Spleen (tissue), 11 donors: ENCODE results near the gene HACD3. TPM values are rescaled to one million over a fixed set of nuclear protein-coding genes. Genes with fewer than 3 reads are reported as not detected.
"Not testable (repeated sequence)": the region's sequence is repeated elsewhere in the genome, so short reads cannot be mapped to it uniquely, and the experiment has no call there.

Source experiments
- DNase-seq: peaks from one replicate; pipeline ENCODE4 v3.0.0-alpha.2; 2020
- H3K27ac ChIP-seq, 8 donors: fragments of 200-600 bp; sonication (generic) in 7 of 8; 1 replicate in 4 of 8; 2 replicates in 4 of 8; pipeline versions ENCODE4 v1.5.0 to v1.8.0; 2016 to 2021; ENCODE audit warnings: inconsistent platforms in 4 of 8, mild to moderate bottlenecking in 4 of 8, moderate library complexity in 1 of 8
- H3K27me3 ChIP-seq, 7 donors: fragments of 200-600 bp; sonication (generic) in 6 of 7; replicated peaks in 1 of 7; 1 replicate in 4 of 7; 2 replicates in 3 of 7; pipeline versions ENCODE4 v1.5.0 to v1.8.0; 2016 to 2021; ENCODE audit warnings: inconsistent platforms in 3 of 7, mild to moderate bottlenecking in 1 of 7
- H3K36me3 ChIP-seq, 6 donors: fragments of 200-600 bp; sonication (generic) in 5 of 6; 1 replicate in 4 of 6; 2 replicates in 2 of 6; pipeline versions ENCODE4 v1.5.0 to v1.8.0; 2016 to 2021; ENCODE audit warnings: inconsistent platforms in 2 of 6
- H3K4me1 ChIP-seq, 6 donors: fragments of 200-600 bp; sonication (generic) in 5 of 6; 1 replicate in 3 of 6; 2 replicates in 3 of 6; pipeline versions ENCODE4 v1.5.0 to v1.8.0; 2016 to 2021; ENCODE audit warnings: inconsistent platforms in 3 of 6
- H3K4me3 ChIP-seq, 8 donors: fragments of 200-600 bp; sonication (generic) in 7 of 8; 1 replicate in 4 of 8; 2 replicates in 4 of 8; pipeline versions ENCODE4 v1.5.0 to v1.8.0; 2016 to 2021; ENCODE audit warnings: inconsistent platforms in 4 of 8, mild to moderate bottlenecking in 4 of 8, moderate library complexity in 2 of 8
- H3K9me3 ChIP-seq, 8 donors: fragments of 200-600 bp; sonication (generic) in 7 of 8; 1 replicate in 4 of 8; 2 replicates in 4 of 8; pipeline versions ENCODE4 v1.5.0 to v1.8.0; 2016 to 2021; ENCODE audit warnings: inconsistent platforms in 4 of 8
- POLR2A ChIP-seq, 3 donors: fragments of 450-650 bp; IDR thresholded peaks; one replicate each; pipeline ENCODE4 v1.5.1; 2017; ENCODE audit warnings: antibody characterized with exemption in 3 of 3, mild to moderate bottlenecking in 1 of 3
- POLR2AphosphoS5 ChIP-seq, 3 donors: sonication (generic); formaldehyde crosslinking; IDR thresholded peaks; one replicate each; pipeline ENCODE4 v1.5.1; 2017; ENCODE audit warnings: antibody characterized with exemption in 3 of 3
- WGBS, 5 donors: extraction: QIAGEN DNeasy Blood & Tissue Kit in 3 of 5; methylation state at CpG; one replicate each; pipeline versions ENCODE4 v1.1.5 to v1.1.7; 2013 to 2018; 5-methylcytosine and 5-hydroxymethylcytosine counted together
- intact Hi-C: fragments of 100-400 bp; cut with DNase I; formaldehyde crosslinking; loops from one replicate; pipeline ENCODE4 v1.15.0; 2023; ENCODE audit warnings: low total_unique reads
- polyA plus RNA-seq, 3 donors: library from polyadenylated mRNA; stranded (reverse); fragments of 200-250 nt; gene quantifications; one replicate each; pipeline ENCODE4 v1.2.1, GENCODE V29; 2013
- total RNA-seq, 7 donors: library from RNA; depleted of rRNA in 3 of 7; stranded (reverse); fragments of >200 nt in 3 of 7; fragmentation: NEBNext Ultra II Directional in 4 of 7; extraction: Animal tissue kit (Norgen Biotek cat#: 25700) in 4 of 7; gene quantifications; one replicate each; pipeline versions ENCODE4 v1.1.0 to v1.2.1, GENCODE V29; 2016 to 2021
- TF ChIP-seq, protein P1 (sequence below), 11 experiments: fragments of 200-600 bp in 7 of 11; fragments of 450-650 bp in 4 of 11; sonication (generic) in 4 of 11; IDR thresholded peaks in 8 of 11; conservative IDR thresholded peaks in 3 of 11; 1 replicate in 7 of 11; 2 replicates in 4 of 11; pipeline versions ENCODE4 v1.4.0 to v1.8.0; 2016 to 2021; ENCODE audit warnings: antibody characterized with exemption in 11 of 11, inconsistent platforms in 4 of 11, mild to moderate bottlenecking in 1 of 11
- donor health status: healthy with polysubstance abuse.
- donor health status: DM: no; HTN: no; CAD: no; lungs with moderate emphysema.
- donor health status: DM: no; HTN: no; CAD: no.
- donor health status: Bipolar disorder and iron deficiency.
- donor health status: healthy.
- donor health status: DM: no; HTN: no; CAD: no.
- donor health status: DM: yes; HTN: yes; CAD: no.

The HACD3 gene
- total and polyA plus RNA-seq, 10 donors = 5.5 to 47.4 (median 27.3) TPM

- no peak for DNase-seq
- Histone ChIP-seq H3K4me1 (peaks cover 0 to 4% (median 0%) of the 10 kb centered on the region in 6 donors), H3K36me3 (peaks cover 0 to 8% (median 0%) of the 10 kb centered on the region in 6 donors), H3K4me3 (no peak overlapping the region), H3K27me3 (no peaks in the 10 kb centered on the region), H3K9me3 (no peaks in the 10 kb centered on the region), H3K27ac (no peak overlapping the region)
- intact Hi-C loops = no loop called here
- no peak for TF ChIP-seq POLR2AphosphoS5 (IDR thresholded peaks at IDR 0.05)
Observed at GRCh38 chr15:65547841-65548240, 17.6 kb downstream of the HACD3 start.

GRCh38 chr15:65549288-65549687 is 19.0 kb downstream of the HACD3 start:
- H3K36me3 ChIP-seq = peaks cover 0 to 14% (median 0%) of the 10 kb centered on the region in 6 donors
- intact Hi-C loops, H3K9me3 ChIP-seq, H3K27ac ChIP-seq, H3K27me3 ChIP-seq, H3K4me3 ChIP-seq, H3K4me1 ChIP-seq, DNase-seq: not testable (repeated sequence)
- 97 to 98% (median 97%) methylated on average over 8 to 9 of the region's 9 CpGs for WGBS, 5 donors

DNA sequence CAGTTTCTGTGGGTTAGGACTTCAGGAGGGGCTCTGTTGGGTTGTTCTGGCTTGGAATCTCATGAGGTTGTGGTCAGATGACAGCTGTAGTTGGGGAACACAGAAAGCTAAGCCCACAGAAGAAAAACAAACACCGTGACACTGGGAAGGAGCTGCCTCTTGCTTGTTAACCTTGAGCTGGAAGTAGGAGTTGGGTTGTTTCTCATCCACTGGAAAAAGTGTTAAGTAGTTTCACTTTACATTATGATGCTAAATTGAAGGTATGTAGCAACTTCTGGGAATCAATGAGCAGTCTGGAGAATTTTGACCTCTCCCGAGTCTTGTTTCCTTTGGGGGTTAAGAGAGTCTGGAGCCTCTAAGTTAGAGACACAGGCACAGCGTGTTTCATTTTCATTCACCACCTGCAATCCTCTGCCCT is 20.4 kb downstream of the HACD3 start:
- 55 to 75% (median 69%) methylated on average over 3 of the region's 3 CpGs for WGBS, 5 donors

DNA sequence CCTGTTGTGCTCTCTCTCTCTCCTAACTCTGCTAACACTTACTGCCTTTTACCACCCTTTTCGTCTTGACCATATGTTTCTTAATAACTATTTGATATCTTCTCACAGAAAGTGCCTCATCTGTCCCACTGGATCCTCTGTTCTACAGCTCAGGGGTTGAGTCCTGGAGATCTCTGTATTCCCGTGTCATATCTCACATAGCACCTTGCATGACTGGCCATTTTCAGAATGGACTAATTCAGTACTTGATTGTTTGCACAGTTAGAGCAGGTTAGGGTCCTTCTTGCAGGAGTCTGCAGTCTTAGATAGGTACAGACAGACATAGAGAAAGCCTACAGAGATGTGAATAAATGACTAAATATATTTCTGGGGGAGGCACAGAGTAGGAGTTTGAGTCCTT is 20.9 kb downstream of the HACD3 start:
- no peak overlapping the region for H3K4me3 ChIP-seq
- TF ChIP-seq, protein P1, sequence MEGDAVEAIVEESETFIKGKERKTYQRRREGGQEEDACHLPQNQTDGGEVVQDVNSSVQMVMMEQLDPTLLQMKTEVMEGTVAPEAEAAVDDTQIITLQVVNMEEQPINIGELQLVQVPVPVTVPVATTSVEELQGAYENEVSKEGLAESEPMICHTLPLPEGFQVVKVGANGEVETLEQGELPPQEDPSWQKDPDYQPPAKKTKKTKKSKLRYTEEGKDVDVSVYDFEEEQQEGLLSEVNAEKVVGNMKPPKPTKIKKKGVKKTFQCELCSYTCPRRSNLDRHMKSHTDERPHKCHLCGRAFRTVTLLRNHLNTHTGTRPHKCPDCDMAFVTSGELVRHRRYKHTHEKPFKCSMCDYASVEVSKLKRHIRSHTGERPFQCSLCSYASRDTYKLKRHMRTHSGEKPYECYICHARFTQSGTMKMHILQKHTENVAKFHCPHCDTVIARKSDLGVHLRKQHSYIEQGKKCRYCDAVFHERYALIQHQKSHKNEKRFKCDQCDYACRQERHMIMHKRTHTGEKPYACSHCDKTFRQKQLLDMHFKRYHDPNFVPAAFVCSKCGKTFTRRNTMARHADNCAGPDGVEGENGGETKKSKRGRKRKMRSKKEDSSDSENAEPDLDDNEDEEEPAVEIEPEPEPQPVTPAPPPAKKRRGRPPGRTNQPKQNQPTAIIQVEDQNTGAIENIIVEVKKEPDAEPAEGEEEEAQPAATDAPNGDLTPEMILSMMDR (IDR thresholded peaks at IDR 0.05 in 8 of 11, conservative IDR thresholded peaks at IDR 0.05 in 3 of 11) = no peak
- no peak for TF ChIP-seq POLR2AphosphoS5 (IDR thresholded peaks at IDR 0.05)
- TF ChIP-seq POLR2A (IDR thresholded peaks at IDR 0.05) = no peak
- DNase-seq = no peak
- H3K4me1 ChIP-seq = peaks cover 0 to 4% (median 0%) of the 10 kb centered on the region in 6 donors
- no peak overlapping the region for H3K27ac ChIP-seq
- H3K27me3 ChIP-seq = no peaks in the 10 kb centered on the region
- H3K9me3 ChIP-seq = no peaks in the 10 kb centered on the region
- WGBS, 5 donors = 79 to 84% (median 81%) methylated on average over 2 of the region's 2 CpGs
- intact Hi-C loops = no loop called here
- peaks cover 0 to 33% (median 9%) of the 10 kb centered on the region in 6 donors for H3K36me3 ChIP-seq

More for the DNA sequence above, 20.4 kb downstream of the HACD3 start:
- H3K4me3 ChIP-seq = no peak overlapping the region
- DNase-seq = no peak
- no peak overlapping the region for H3K27ac ChIP-seq
- intact Hi-C loops = no loop called here
- H3K9me3 ChIP-seq = no peaks in the 10 kb centered on the region
- no peak for TF ChIP-seq POLR2A (IDR thresholded peaks at IDR 0.05)
- no peak for TF ChIP-seq POLR2AphosphoS5 (IDR thresholded peaks at IDR 0.05)
- TF ChIP-seq, protein P1 (IDR thresholded peaks at IDR 0.05 in 8 of 11, conservative IDR thresholded peaks at IDR 0.05 in 3 of 11) = no peak
- H3K27me3 ChIP-seq = no peaks in the 10 kb centered on the region
- peaks cover 0 to 4% (median 0%) of the 10 kb centered on the region in 6 donors for H3K4me1 ChIP-seq
- H3K36me3 ChIP-seq = peaks cover 0 to 28% (median 5%) of the 10 kb centered on the region in 6 donors

GRCh38 chr15:65552851-65553250 is 22.6 kb downstream of the HACD3 start:
- H3K4me3 ChIP-seq, H3K9me3 ChIP-seq, H3K4me1 ChIP-seq, H3K27ac ChIP-seq, DNase-seq, H3K27me3 ChIP-seq, intact Hi-C loops: not testable (repeated sequence)
- peaks cover 0 to 50% (median 17%) of the 10 kb centered on the region in 6 donors for H3K36me3 ChIP-seq
- WGBS, 5 donors = 97 to 99% (median 98%) methylated on average over 4 to 5 of the region's 6 CpGs

DNA sequence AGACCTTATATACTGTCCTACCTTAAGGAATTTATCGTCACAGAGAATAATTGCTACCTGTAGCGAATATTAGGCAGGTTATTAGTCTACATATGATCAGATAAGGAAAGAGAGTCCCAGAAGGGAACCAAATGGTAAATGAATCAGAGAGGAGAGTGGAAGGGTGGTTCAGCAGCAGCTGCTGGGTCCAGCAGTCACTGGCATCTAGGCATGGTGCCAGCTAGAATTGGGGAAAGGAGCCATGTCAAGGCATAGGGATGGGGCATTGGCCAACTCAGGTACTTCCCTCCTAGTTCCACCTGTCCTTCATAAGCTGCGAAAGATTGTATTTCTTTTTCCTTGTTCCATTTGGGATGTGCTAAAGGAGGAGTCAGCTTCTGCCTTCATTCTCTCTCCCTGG is 23.4 kb downstream of the HACD3 start:
- Histone ChIP-seq H3K4me3 (no peak overlapping the region), H3K36me3 (peaks cover 0 to 58% (median 17%) of the 10 kb centered on the region in 6 donors), H3K4me1 (peaks cover 0 to 4% (median 0%) of the 10 kb centered on the region in 6 donors), H3K27me3 (no peaks in the 10 kb centered on the region), H3K27ac (no peak overlapping the region), H3K9me3 (no peaks in the 10 kb centered on the region)
- TF ChIP-seq, protein P1 (IDR thresholded peaks at IDR 0.05 in 8 of 11, conservative IDR thresholded peaks at IDR 0.05 in 3 of 11) = no peak
- TF ChIP-seq POLR2A (IDR thresholded peaks at IDR 0.05) = no peak
- no peak for TF ChIP-seq POLR2AphosphoS5 (IDR thresholded peaks at IDR 0.05)
- no peak for DNase-seq
- intact Hi-C loops = no loop called here
- WGBS, 5 donors = 94 to 99% (median 97%) methylated on average over 3 of the region's 3 CpGs
